CD14-positive monocyte (primary cell): ENCODE data around the gene STXBP2. TPM values are rescaled to one million over a fixed set of nuclear protein-coding genes. Genes with fewer than 3 reads are reported as not detected.

ENCODE experiments used
- DNase-seq, 3 donors: peaks; one replicate each; pipeline ENCODE4 v3.0.0-alpha.2; 2011 to 2022
- H2AFZ ChIP-seq: 2 replicates; pipeline ENCODE4 v1.6.0; 2012; ENCODE audit warnings: mild to moderate bottlenecking, low read depth, low read length, inconsistent platforms; ENCODE audit not compliant: insufficient read depth, poor library complexity, severe bottlenecking
- H3K27ac ChIP-seq, 2 donors: 1 replicate in 1 of 2; 2 replicates in 1 of 2; pipeline ENCODE4 v1.5.1; 2012 to 2013; ENCODE audit warnings: low read length in 2 of 2, control low read depth in 1 of 2, inconsistent platforms in 1 of 2, low read depth in 1 of 2, mild to moderate bottlenecking in 1 of 2
- H3K27me3 ChIP-seq, 2 donors: one replicate each; pipeline versions ENCODE4 v1.6.0 to v1.6.1; 2011 to 2013; ENCODE audit warnings: low read length in 2 of 2; ENCODE audit not compliant: control insufficient read depth in 2 of 2, insufficient read depth in 2 of 2
- H3K36me3 ChIP-seq, 2 donors: replicated peaks in 1 of 2; 1 replicate in 1 of 2; 2 replicates in 1 of 2; pipeline versions ENCODE4 v1.5.1 to v1.6.1; 2012 to 2013; ENCODE audit warnings: low read length in 2 of 2, control low read depth in 1 of 2, inconsistent platforms in 1 of 2, mild to moderate bottlenecking in 1 of 2; ENCODE audit not compliant: insufficient read depth in 2 of 2, control insufficient read depth in 1 of 2
- H3K4me1 ChIP-seq, 2 donors: 1 replicate in 1 of 2; 2 replicates in 1 of 2; pipeline versions ENCODE4 v1.5.1 to v1.6.1; 2012 to 2013; ENCODE audit warnings: low read length in 2 of 2, control low read depth in 1 of 2, inconsistent platforms in 1 of 2, mild to moderate bottlenecking in 1 of 2, moderate library complexity in 1 of 2; ENCODE audit not compliant: insufficient read depth in 2 of 2, control insufficient read depth in 1 of 2
- H3K4me2 ChIP-seq: replicated peaks from 2 replicates; pipeline ENCODE3; 2012; ENCODE audit warnings: low read length, moderate library complexity, mild to moderate bottlenecking; ENCODE audit not compliant: poor library complexity, severe bottlenecking; ENCODE audit errors: extremely low read depth
- H3K4me3 ChIP-seq, 3 experiments: fragments of 200-600 bp in 1 of 3; sonication (generic) in 1 of 3; replicated peaks in 1 of 3; 1 replicate in 2 of 3; 2 replicates in 1 of 3; pipeline ENCODE4 v1.5.1; 2011 to 2013; ENCODE audit warnings: low read length in 3 of 3, mild to moderate bottlenecking in 3 of 3, control low read depth in 2 of 3, low read depth in 2 of 3, inconsistent platforms in 1 of 3, moderate library complexity in 1 of 3
- H3K79me2 ChIP-seq: 2 replicates; pipeline ENCODE4 v1.6.0; 2012; ENCODE audit warnings: mild to moderate bottlenecking, control low read depth, inconsistent platforms, low read length, moderate library complexity; ENCODE audit not compliant: insufficient read depth
- H3K9ac ChIP-seq: 2 replicates; pipeline ENCODE4 v1.6.0; 2017; ENCODE audit warnings: low read length, mild to moderate bottlenecking; ENCODE audit not compliant: insufficient read depth, poor library complexity, severe bottlenecking
- H3K9me3 ChIP-seq, 2 donors: replicated peaks in 1 of 2; 1 replicate in 1 of 2; 2 replicates in 1 of 2; pipeline versions ENCODE4 v1.5.1 to v1.6.1; 2012 to 2013; ENCODE audit warnings: low read length in 2 of 2, control low read depth in 1 of 2; ENCODE audit not compliant: control insufficient read depth in 1 of 2, insufficient read depth in 1 of 2
- H4K20me1 ChIP-seq: 2 replicates; pipeline ENCODE4 v1.6.0; 2012; ENCODE audit warnings: mild to moderate bottlenecking, low read length, control low read depth, moderate library complexity; ENCODE audit not compliant: insufficient read depth
- H3K27ac Mint-ChIP-seq, 7 donors: one replicate each; pipeline ENCODE4 v1.8.0; 2020; ENCODE audit warnings: mild to moderate bottlenecking in 7 of 7, mixed read lengths in 7 of 7, moderate library complexity in 6 of 7, inconsistent platforms in 2 of 7
- H3K27me3 Mint-ChIP-seq, 3 donors: one replicate each; pipeline ENCODE4 v1.8.0; 2021 to 2022; ENCODE audit warnings: low read depth in 3 of 3, mild to moderate bottlenecking in 3 of 3, mixed read lengths in 3 of 3, moderate library complexity in 3 of 3, inconsistent platforms in 1 of 3
- H3K36me3 Mint-ChIP-seq, 2 donors: one replicate each; pipeline ENCODE4 v1.8.0; 2020; ENCODE audit warnings: mixed read lengths in 2 of 2, inconsistent platforms in 1 of 2, mild to moderate bottlenecking in 1 of 2
- H3K4me1 Mint-ChIP-seq: one replicate; pipeline ENCODE4 v1.8.0; 2020; ENCODE audit warnings: mild to moderate bottlenecking, mixed read lengths
- H3K4me3 Mint-ChIP-seq, 2 donors: one replicate each; pipeline ENCODE4 v1.8.0; 2020; ENCODE audit warnings: mild to moderate bottlenecking in 2 of 2, mixed read lengths in 2 of 2, moderate library complexity in 1 of 2
- H3K9me3 Mint-ChIP-seq, 7 donors: one replicate each; pipeline ENCODE4 v1.8.0; 2020 to 2022; ENCODE audit warnings: mixed read lengths in 7 of 7, mild to moderate bottlenecking in 6 of 7, moderate library complexity in 6 of 7, inconsistent platforms in 2 of 7
- WGBS: methylation state at CpG from one replicate; pipeline ENCODE4 v1.1.5; 2013; ENCODE audit warnings: missing lambda C conversion rate; ENCODE audit not compliant: insufficient coverage; 5-methylcytosine and 5-hydroxymethylcytosine counted together
- intact Hi-C, 2 donors: fragments of 100-400 bp; cut with micrococcal nuclease; formaldehyde crosslinking; loops; one replicate each; pipeline versions ENCODE4 v1.15.0 to v1.15.1; 2023
- polyA plus RNA-seq, 3 donors: library from polyadenylated mRNA; depleted of rRNA in 1 of 3; unstranded in 2 of 3; stranded (reverse) in 1 of 3; fragments of 300-500 nt in 2 of 3; fragments of >200 nt in 1 of 3; fragmentation: Illumina TruSeq in 2 of 3; gene quantifications; 1 replicate in 2 of 3; 2 replicates in 1 of 3; pipeline ENCODE4 v1.2.3, GENCODE V29; 2012 to 2021
- TF ChIP-seq, protein P1 (sequence below): fragments of 200-600 bp; IDR thresholded peaks from one replicate; pipeline ENCODE4 v1.8.0; 2022; ENCODE audit warnings: antibody characterized with exemption, mild to moderate bottlenecking

STXBP2 gene
- polyA plus RNA-seq, 3 donors: 249 to 846 (median 327) TPM

DNA sequence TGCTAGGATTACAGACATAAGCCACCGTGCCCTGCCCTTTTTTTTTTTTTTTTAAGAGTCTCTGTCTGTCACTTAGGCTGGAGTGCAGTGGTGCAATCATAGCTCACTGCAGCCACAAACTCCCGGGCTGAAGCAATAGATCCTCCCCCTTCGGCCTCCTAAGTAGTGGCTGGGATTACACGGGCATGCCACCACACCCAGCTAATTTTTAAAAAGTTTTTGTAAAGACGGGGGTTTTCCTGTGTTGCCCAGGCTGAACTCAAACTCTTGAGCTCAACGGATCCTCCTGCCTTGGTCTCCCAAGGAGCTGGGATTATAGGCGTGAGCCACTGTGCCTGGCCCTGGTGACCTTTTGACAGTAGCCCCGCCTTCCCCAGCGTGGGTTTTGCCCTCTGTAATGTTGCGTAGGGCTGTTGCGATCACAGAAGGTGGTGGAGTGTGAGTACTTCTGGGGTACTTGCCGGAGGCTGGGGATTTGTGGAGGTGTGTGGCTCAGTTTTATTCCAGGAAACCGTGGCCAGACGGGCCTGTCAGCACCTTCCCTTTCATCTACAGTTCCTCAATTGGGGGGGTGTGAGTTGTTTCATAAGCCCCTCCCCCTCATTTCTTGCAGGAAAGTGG is 20.3 kb downstream of the STXBP2 start:
- Histone ChIP-seq H3K4me2 (peak overlapping the region; percentile 73), H2AFZ (peak overlapping the region; percentile 40), H3K4me1 (peaks cover 79 to 81% of the 10 kb centered on the region in 2 donors), H3K27ac (peak overlapping the region; percentile 99 to 100), H3K9me3 (no peaks in the 10 kb centered on the region), H3K27me3 (no peaks in the 10 kb centered on the region), H4K20me1 (no peaks in the 10 kb centered on the region), H3K36me3 (no peaks in the 10 kb centered on the region), H3K4me3 (peak overlapping the region in 2 of 3 experiments; percentile 17 to 61), H3K79me2 (no peaks in the 10 kb centered on the region), H3K9ac (peak overlapping the region; percentile 81)
- 0% methylated on average over 6 of the region's 14 CpGs for WGBS
- TF ChIP-seq, protein P1, sequence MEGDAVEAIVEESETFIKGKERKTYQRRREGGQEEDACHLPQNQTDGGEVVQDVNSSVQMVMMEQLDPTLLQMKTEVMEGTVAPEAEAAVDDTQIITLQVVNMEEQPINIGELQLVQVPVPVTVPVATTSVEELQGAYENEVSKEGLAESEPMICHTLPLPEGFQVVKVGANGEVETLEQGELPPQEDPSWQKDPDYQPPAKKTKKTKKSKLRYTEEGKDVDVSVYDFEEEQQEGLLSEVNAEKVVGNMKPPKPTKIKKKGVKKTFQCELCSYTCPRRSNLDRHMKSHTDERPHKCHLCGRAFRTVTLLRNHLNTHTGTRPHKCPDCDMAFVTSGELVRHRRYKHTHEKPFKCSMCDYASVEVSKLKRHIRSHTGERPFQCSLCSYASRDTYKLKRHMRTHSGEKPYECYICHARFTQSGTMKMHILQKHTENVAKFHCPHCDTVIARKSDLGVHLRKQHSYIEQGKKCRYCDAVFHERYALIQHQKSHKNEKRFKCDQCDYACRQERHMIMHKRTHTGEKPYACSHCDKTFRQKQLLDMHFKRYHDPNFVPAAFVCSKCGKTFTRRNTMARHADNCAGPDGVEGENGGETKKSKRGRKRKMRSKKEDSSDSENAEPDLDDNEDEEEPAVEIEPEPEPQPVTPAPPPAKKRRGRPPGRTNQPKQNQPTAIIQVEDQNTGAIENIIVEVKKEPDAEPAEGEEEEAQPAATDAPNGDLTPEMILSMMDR: no peak
- H3K27me3 Mint-ChIP-seq: peaks cover 0 to 18% (median 0%) of the 10 kb centered on the region in 3 donors
- peaks cover 67% of the 10 kb centered on the region for H3K4me1 Mint-ChIP-seq
- intact Hi-C loops: loop anchor here in 1 of 2 donors (1.0 to 10.0 kb wide), 2 partner anchors 20 to 112 kb away; partner anchors contain the start of gene MCEMP1
- H3K4me3 Mint-ChIP-seq: peak overlapping the region; percentile 39 to 75
- H3K36me3 Mint-ChIP-seq: no peaks in the 10 kb centered on the region
- peak; percentile 94 to 98 (median 97) for DNase-seq
- H3K27ac Mint-ChIP-seq: peak overlapping the region; percentile 98 to 100 (median 99)
- H3K9me3 Mint-ChIP-seq: peaks cover 0 to 2% (median 0%) of the 10 kb centered on the region in 7 donors

DNA sequence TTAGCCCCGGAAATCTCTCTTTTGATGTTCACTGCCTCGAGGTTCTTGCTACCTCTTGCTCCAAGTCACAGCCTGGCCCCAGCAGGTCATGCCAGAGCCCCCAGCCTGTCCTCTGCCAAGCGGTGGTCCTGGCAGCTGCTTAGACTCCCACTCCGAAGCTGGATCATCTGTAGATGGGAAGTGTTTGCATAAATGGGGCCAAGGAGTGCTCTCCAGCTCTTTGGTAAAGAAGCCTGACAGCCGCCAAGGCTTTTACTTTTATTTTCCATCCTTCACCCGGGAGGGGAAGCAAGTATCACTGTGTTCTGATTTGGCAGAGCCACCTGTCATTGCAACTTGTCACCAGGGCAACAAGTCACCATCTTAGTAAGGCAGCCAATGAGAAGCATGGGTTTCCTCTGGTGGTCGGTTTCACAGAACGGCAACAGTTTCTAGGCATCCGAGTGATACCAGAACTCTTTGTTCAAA is 21.3 kb downstream of the STXBP2 start:
- TF ChIP-seq, protein P1: no peak
- Histone ChIP-seq H3K4me1 (peaks cover 69 to 74% of the 10 kb centered on the region in 2 donors), H3K36me3 (no peaks in the 10 kb centered on the region), H3K9ac (peak overlapping the region; percentile 81), H3K27ac (peak overlapping the region; percentile 99 to 100), H3K79me2 (no peaks in the 10 kb centered on the region), H3K4me2 (peak overlapping the region; percentile 73), H2AFZ (peak overlapping the region; percentile 49), H3K4me3 (peak overlapping the region in 2 of 3 experiments; percentile 16 to 61), H4K20me1 (no peaks in the 10 kb centered on the region), H3K9me3 (no peaks in the 10 kb centered on the region), H3K27me3 (no peaks in the 10 kb centered on the region)
- 0% methylated on average over 4 of the region's 9 CpGs for WGBS
- H3K36me3 Mint-ChIP-seq: no peaks in the 10 kb centered on the region
- peak overlapping the region; percentile 98 to 100 (median 99) for H3K27ac Mint-ChIP-seq
- peak overlapping the region; percentile 67 to 73 for H3K4me3 Mint-ChIP-seq
- intact Hi-C loops: loop anchor here (2.0 to 10.0 kb wide), 2 partner anchors 19 to 113 kb away; partner anchors contain the start of gene MCEMP1 (in 1 of the 2)
- peaks cover 0 to 18% (median 0%) of the 10 kb centered on the region in 3 donors for H3K27me3 Mint-ChIP-seq
- H3K9me3 Mint-ChIP-seq: peaks cover 0 to 2% (median 0%) of the 10 kb centered on the region in 7 donors
- peaks cover 58% of the 10 kb centered on the region for H3K4me1 Mint-ChIP-seq
- peak; percentile 72 to 87 (median 82) for DNase-seq
